ENCODE measurements around the gene PTPRN2.

PTPRN2 gene

DNA sequence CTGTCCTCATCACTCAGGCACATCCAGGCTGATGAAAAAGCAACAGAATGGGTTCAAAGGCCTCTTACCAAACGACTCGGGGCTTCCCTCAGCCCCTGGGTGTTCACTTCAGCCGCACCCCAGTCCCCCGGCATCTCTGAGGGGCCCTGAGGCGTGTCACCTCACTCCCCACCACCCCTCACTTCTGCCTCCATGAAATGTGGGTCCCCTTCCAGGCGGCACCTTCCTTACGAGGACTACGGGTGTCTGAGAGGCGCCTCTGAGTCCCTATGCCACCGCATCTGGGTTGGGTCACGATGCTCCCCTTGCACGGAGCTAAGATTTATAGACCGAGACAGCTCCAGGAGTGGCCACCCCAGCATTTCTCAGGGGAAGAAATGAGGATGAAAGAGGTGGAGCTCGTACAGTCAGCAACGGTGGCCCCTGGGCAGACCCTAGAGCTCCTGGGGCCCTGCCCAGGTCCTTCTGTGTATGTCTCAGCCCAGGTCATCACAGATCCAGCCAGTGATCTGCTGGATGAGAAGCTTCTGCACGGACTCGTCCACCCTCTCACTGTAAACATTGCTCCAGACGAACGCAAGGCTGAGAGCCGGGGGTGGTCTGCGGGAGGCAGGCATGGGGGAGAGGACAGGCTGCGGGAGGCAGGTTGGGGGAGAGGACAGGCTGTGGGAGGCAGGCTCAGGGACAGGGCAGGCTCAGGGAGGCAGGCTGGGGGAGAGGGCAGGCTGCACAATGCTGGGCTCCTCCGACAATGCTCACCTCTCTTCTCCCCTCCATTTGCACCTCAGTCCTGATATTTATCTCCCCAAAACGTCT is 842.6 kb downstream of the PTPRN2 start:
- TF ChIP-seq, protein P1, sequence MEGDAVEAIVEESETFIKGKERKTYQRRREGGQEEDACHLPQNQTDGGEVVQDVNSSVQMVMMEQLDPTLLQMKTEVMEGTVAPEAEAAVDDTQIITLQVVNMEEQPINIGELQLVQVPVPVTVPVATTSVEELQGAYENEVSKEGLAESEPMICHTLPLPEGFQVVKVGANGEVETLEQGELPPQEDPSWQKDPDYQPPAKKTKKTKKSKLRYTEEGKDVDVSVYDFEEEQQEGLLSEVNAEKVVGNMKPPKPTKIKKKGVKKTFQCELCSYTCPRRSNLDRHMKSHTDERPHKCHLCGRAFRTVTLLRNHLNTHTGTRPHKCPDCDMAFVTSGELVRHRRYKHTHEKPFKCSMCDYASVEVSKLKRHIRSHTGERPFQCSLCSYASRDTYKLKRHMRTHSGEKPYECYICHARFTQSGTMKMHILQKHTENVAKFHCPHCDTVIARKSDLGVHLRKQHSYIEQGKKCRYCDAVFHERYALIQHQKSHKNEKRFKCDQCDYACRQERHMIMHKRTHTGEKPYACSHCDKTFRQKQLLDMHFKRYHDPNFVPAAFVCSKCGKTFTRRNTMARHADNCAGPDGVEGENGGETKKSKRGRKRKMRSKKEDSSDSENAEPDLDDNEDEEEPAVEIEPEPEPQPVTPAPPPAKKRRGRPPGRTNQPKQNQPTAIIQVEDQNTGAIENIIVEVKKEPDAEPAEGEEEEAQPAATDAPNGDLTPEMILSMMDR (IDR thresholded peaks at IDR 0.05; ENCODE audit: low read depth, low read length, missing control alignments): no peak
- H3K4me3 ChIP-seq (ENCODE audit: low read depth, low read length): no peak overlapping the region
- no peak for DNase-seq (ENCODE audit: low read depth)
- in situ Hi-C loops (cut with HindIII; ENCODE audit: low sequenced_read_pairs): no loop called here

DNA sequence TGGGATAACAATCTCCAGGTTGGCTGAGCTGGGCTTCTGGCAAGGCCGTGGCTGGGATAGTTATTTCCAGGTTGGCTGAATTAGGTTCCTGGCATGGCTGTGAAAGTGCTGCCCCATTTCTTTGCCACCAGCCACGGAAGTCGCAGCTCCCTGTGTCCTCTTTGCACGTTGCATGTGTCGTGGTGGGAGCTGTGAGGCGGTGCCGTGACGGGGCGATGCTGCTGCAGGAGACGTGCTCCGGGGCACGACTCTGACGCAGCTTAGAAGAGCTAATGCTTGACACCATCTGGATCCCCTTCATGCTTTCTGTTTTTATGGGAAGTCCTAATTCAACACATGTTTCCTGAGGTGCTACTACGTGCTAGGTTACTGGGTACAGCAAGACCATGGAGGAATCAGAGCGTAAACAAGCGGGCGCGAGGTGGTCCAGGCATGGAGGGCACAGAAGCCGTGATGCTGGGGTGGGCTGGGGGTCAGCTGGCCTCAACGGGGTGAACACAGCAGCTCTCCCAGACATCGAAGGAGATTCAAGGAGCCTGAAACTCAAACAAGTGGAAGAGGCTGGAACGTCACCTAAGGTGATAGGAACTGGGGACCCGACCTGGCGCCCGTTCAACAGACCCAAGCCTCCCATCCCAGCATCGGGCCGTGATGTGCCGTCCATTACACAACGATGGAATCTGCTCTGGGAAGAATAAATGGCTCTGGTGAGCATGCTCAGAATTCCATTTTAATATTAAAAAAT is 843.7 kb downstream of the PTPRN2 start:
- TF ChIP-seq, protein P1 (IDR thresholded peaks at IDR 0.05; ENCODE audit: low read depth, low read length, missing control alignments): no peak
- DNase-seq (ENCODE audit: low read depth): no peak
- no peak overlapping the region for H3K4me3 ChIP-seq (ENCODE audit: low read depth, low read length)
- in situ Hi-C loops (cut with HindIII; ENCODE audit: low sequenced_read_pairs): no loop called here

DNA sequence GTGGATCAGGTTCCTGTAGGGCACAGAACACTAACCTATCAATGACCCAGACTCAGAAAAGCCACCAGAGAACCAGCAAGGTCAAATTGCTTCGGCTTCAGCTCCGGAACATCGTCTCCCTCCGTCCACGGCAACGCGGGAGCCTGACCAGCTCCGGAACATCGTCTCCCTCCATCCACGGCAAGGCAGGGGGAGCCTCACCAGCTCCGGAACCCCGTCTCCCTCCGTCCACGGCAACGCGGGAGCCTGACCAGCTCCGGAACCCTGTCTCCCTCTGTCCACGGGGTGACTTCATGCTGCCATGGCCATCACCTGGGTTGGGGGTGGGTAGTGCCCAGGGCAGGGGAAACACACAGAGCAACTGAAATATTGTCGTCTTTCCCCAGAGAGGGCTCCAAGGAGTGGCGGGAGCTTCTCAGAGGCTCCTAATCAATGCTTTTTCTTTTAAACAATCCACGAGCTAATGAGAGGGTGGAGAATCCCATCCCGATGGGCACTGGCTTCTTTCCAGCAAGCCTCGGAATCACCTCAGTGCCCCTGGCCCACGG is 847.3 kb downstream of the PTPRN2 start:
- no peak for DNase-seq (ENCODE audit: low read depth)
- TF ChIP-seq, protein P1 (IDR thresholded peaks at IDR 0.05; ENCODE audit: low read depth, low read length, missing control alignments): no peak
- in situ Hi-C loops (cut with HindIII; ENCODE audit: low sequenced_read_pairs): no loop called here
- no peak overlapping the region for H3K4me3 ChIP-seq (ENCODE audit: low read depth, low read length)

DNA sequence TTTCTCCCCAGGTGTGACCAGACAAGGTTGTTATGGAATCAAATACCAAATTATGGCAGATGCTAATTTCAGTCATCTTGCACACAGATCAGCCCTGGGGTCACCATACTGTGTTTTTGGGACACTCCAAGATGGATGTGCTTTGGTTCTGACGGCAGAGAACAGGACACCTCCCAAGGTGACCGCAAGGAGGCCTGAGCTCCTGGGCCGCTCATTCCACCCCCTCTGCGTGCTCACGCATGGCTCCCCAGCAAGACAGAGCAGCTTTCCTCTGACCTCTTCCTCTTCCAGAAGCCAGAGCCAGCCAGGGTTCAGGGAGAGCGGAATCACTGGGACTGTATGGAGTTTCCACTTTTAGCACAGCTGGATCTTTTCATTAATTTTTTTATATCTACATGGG is 848.0 kb downstream of the PTPRN2 start:
- no peak for DNase-seq (ENCODE audit: low read depth)
- H3K4me3 ChIP-seq (ENCODE audit: low read depth, low read length): no peak overlapping the region
- TF ChIP-seq, protein P1 (IDR thresholded peaks at IDR 0.05; ENCODE audit: low read depth, low read length, missing control alignments): no peak
- in situ Hi-C loops (cut with HindIII; ENCODE audit: low sequenced_read_pairs): no loop called here

DNA sequence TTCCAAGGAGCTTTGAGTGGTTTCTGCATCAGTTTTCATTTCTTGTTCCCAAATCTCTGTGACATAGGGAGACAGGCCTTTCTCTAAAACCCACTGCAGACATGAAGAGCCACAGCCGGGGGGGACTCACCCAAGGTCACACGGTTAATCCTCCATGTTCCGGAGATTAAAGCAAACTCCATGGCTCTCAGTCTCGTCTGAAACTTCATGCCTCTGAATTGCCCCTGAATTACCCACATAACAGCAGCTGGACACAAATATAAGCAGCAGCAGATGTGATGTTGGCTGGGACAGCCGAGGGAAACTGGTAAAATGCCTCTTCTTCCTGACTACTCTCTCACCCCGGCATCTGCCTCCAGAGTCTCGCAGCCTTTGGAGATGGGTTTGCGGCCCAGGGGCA is 848.6 kb downstream of the PTPRN2 start:
- DNase-seq (ENCODE audit: low read depth): no peak
- in situ Hi-C loops (cut with HindIII; ENCODE audit: low sequenced_read_pairs): no loop called here
- H3K4me3 ChIP-seq (ENCODE audit: low read depth, low read length): no peak overlapping the region
- TF ChIP-seq, protein P1 (IDR thresholded peaks at IDR 0.05; ENCODE audit: low read depth, low read length, missing control alignments): no peak

DNA sequence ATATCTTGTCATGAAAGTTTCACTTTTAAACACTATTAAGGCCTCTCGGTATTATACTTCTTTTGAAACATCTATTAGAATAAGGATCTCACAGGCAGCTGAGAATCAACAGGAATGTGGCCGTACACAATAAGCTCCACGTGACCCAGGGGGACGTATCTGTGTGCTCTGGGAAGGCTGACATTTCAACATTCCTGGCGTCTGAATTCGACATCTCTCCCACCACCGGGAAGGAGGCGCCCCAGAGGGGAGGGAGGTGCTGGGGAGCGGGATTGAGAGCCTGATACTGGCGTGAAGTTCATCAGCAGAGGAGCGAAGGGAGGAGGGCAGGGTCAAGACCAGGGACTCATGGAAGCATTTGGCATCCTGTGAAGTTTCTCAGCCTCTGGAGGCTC is 849.6 kb downstream of the PTPRN2 start:
- in situ Hi-C loops (cut with HindIII; ENCODE audit: low sequenced_read_pairs): no loop called here
- TF ChIP-seq, protein P1 (IDR thresholded peaks at IDR 0.05; ENCODE audit: low read depth, low read length, missing control alignments): no peak
- DNase-seq (ENCODE audit: low read depth): no peak
- H3K4me3 ChIP-seq (ENCODE audit: low read depth, low read length): no peak overlapping the region

Data from astrocyte of the cerebellum (primary cell).